ENCODE data around the gene KLKB1. TPM values are rescaled to one million over a fixed set of nuclear protein-coding genes. Genes with fewer than 3 reads are reported as not detected.

Gene KLKB1
- total and polyA plus RNA-seq, 3 experiments from 2014 or later: 0.20 to 0.22 TPM; not detected in 1

DNA sequence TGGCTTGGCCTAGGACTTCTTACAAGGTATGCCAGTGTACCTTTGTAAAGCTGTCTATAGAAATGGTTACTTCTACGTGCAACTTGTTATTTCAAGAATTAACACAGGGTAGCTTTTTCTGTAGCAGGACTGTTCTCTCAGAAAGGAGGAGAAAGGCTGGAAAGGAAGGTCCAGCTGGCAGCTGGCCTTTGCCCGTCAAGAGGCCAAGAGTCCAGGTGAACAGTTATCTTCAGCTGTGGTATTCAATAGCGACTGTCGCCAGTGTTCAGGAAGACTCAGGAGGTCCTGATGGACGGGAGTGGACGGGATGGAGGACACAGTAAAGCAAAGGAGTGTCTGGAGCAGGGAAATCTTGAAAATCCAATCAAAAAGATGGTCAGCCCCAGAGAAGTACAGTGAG lies 31.2 kb upstream of the KLKB1 start:
- H3K27ac ChIP-seq (ENCODE audit: low read depth, low read length): no peak overlapping the region
- no peak for DNase-seq
- no peaks in the 10 kb centered on the region for H3K27me3 ChIP-seq (ENCODE audit: insufficient read depth, low read length, poor library complexity, severe bottlenecking)
- Mint-ChIP-seq H3K9me3 (no peaks in the 10 kb centered on the region), H3K4me1 (peaks cover 39 to 47% (median 47%) of the 10 kb centered on the region in 3 donors), H3K4me3 (peak overlapping the region in 1 of 7 donors; percentile 12), H3K27me3 (no peaks in the 10 kb centered on the region), H3K36me3 (peaks cover 0 to 46% (median 11%) of the 10 kb centered on the region in 3 donors), H3K27ac (peak overlapping the region in 2 of 8 donors; percentile 6 to 26)
- CTCF ChIA-PET: interaction anchor here (1.2 kb wide), 1 partner anchor 128 kb away, joined by 4 read pairs; no protein-coding TSS in a partner anchor
- H3K4me1 ChIP-seq (ENCODE audit: insufficient read depth, low read length): peaks cover 13% of the 10 kb centered on the region
- no peak overlapping the region for H3K4me3 ChIP-seq (ENCODE audit: low read length)
- no peaks in the 10 kb centered on the region for H3K36me3 ChIP-seq (ENCODE audit: insufficient read depth, low read length)
- no peaks in the 10 kb centered on the region for H3K9me3 ChIP-seq (ENCODE audit: low read length)
- POLR2A ChIA-PET: no interaction called here

DNA sequence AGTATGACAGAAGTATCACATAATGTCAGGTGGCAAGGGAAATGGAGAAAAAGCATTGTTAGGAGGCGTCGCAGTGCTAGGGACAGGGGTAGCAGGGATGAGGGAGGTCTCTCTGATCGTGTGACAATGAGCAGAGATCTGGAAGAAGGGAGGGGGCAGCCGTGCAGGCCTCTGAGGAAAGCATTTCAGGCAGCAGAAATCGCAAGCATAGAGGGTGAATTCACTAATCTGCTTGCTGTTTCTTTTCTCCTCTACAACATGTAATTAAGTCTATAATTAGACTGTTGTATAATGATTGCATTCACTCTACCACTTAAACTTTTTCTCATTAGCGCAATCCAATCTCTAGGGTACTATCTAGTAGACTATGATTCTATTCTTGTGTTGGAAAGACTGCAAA lies 26.8 kb upstream of the KLKB1 start:
- CTCF ChIA-PET: no interaction called here

DNA sequence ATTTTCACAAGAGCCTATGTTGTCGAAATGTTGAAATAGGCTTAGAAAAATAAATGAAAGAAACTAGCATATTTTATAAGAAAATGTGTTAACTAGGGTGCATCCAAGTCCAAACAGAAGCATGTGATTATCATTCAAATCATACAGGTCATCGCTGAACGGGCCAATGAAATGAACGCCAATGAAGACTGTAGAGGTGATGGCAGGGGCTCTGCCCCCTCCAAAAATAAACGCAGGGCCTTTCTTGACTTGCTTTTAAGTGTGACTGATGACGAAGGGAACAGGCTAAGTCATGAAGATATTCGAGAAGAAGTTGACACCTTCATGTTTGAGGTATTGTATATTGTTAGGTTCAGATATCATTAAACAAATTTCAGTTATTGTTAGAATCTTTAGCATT lies 26.3 kb upstream of the KLKB1 start:
- Histone ChIP-seq H3K27ac (ENCODE audit: low read depth, low read length) (no peak overlapping the region), H3K9me3 (ENCODE audit: low read length) (no peaks in the 10 kb centered on the region), H3K4me3 (ENCODE audit: low read length) (no peak overlapping the region), H3K4me1 (ENCODE audit: insufficient read depth, low read length) (peaks cover 6% of the 10 kb centered on the region), H3K27me3 (ENCODE audit: insufficient read depth, low read length, poor library complexity, severe bottlenecking) (no peaks in the 10 kb centered on the region), H3K36me3 (ENCODE audit: insufficient read depth, low read length) (no peaks in the 10 kb centered on the region)
- DNase-seq: no peak
- peaks cover 0 to 20% (median 3%) of the 10 kb centered on the region in 3 donors for H3K36me3 Mint-ChIP-seq
- peaks cover 23 to 35% (median 32%) of the 10 kb centered on the region in 3 donors for H3K4me1 Mint-ChIP-seq
- ChIA-PET CTCF (interaction anchor here (1.1 to 1.6 kb wide), 4 partner anchors 9 to 141 kb away, joined by 3 to 5 read pairs (median 4); partner anchors contain the start of genes CYP4V2 and TLR3), POLR2A (no interaction called here)
- no peaks in the 10 kb centered on the region for H3K27me3 Mint-ChIP-seq
- peak overlapping the region in 2 of 8 donors; percentile 26 to 72 for H3K27ac Mint-ChIP-seq
- no peaks in the 10 kb centered on the region for H3K9me3 Mint-ChIP-seq
- H3K4me3 Mint-ChIP-seq: no peak overlapping the region

More for the DNA sequence above, 26.8 kb upstream of the KLKB1 start:
- DNase-seq: no peak
- POLR2A ChIA-PET: no interaction called here
- peaks cover 27 to 40% (median 37%) of the 10 kb centered on the region in 3 donors for H3K4me1 Mint-ChIP-seq
- H3K27ac Mint-ChIP-seq: no peak overlapping the region
- no peaks in the 10 kb centered on the region for H3K27me3 ChIP-seq (ENCODE audit: insufficient read depth, low read length, poor library complexity, severe bottlenecking)
- no peak overlapping the region for H3K27ac ChIP-seq (ENCODE audit: low read depth, low read length)
- H3K36me3 Mint-ChIP-seq: peaks cover 0 to 25% (median 7%) of the 10 kb centered on the region in 3 donors
- no peaks in the 10 kb centered on the region for H3K9me3 ChIP-seq (ENCODE audit: low read length)
- no peak overlapping the region for H3K4me3 ChIP-seq (ENCODE audit: low read length)
- H3K27me3 Mint-ChIP-seq: no peaks in the 10 kb centered on the region
- H3K9me3 Mint-ChIP-seq: no peaks in the 10 kb centered on the region
- H3K4me1 ChIP-seq (ENCODE audit: insufficient read depth, low read length): peaks cover 6% of the 10 kb centered on the region
- H3K36me3 ChIP-seq (ENCODE audit: insufficient read depth, low read length): no peaks in the 10 kb centered on the region
- H3K4me3 Mint-ChIP-seq: no peak overlapping the region

DNA sequence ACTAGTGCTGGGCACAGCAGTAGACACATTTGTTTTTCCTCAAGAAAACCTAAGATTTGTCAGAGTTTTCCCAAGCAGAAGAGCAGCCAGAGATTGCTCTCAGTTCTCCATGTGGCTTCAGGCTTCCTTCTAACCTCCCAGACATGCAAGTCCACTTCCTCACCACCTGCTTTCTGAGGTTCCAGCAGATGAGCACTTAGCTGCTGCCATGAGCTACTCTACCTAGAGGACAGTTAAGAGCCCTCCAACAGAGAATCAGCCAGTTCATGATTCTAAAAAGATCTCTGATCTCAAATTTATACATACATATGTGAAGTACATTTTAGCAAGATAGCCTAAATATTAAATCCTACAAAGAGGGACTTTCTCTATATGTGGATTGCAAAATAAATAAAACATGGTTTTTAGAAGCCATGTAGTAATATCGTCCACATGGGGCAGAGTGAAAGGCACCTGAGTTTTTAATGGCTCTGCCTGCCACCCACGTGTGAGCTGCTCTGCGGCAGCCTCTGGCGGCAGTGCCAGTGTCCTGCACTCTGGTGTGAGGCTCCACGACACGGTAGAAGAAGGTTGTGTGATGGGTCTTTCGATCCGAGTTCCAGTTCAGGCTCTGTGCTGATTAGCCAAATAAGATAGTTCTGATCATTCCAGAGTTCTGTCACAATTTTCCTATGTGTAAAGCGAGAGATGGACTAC lies 25.6 kb upstream of the KLKB1 start:
- peaks cover 6% of the 10 kb centered on the region for H3K4me1 ChIP-seq (ENCODE audit: insufficient read depth, low read length)
- Mint-ChIP-seq H3K36me3 (peaks cover 0 to 19% (median 1%) of the 10 kb centered on the region in 3 donors), H3K4me1 (peaks cover 19 to 32% (median 28%) of the 10 kb centered on the region in 3 donors), H3K27ac (peak overlapping the region; percentile 13 to 90 (median 70)), H3K9me3 (no peaks in the 10 kb centered on the region), H3K4me3 (peak overlapping the region in 4 of 7 donors; percentile 28 to 47 (median 34)), H3K27me3 (no peaks in the 10 kb centered on the region)
- H3K27me3 ChIP-seq (ENCODE audit: insufficient read depth, low read length, poor library complexity, severe bottlenecking): no peaks in the 10 kb centered on the region
- ChIA-PET POLR2A (no interaction called here), CTCF (interaction anchor here (1.1 to 1.6 kb wide), 4 partner anchors 10 to 142 kb away, joined by 3 to 5 read pairs (median 4); partner anchors contain the start of genes CYP4V2 and TLR3)
- no peak overlapping the region for H3K27ac ChIP-seq (ENCODE audit: low read depth, low read length)
- no peak overlapping the region for H3K4me3 ChIP-seq (ENCODE audit: low read length)
- no peaks in the 10 kb centered on the region for H3K36me3 ChIP-seq (ENCODE audit: insufficient read depth, low read length)
- DNase-seq: peak; percentile 31 to 70 (median 48)
- no peaks in the 10 kb centered on the region for H3K9me3 ChIP-seq (ENCODE audit: low read length)

GRCh38 chr4:186202490-186203140 lies 24.7 kb upstream of the KLKB1 start:
- H3K36me3 ChIP-seq (ENCODE audit: insufficient read depth, low read length): no peaks in the 10 kb centered on the region
- H3K27ac ChIP-seq (ENCODE audit: low read depth, low read length): no peak overlapping the region
- no peak overlapping the region for H3K4me3 ChIP-seq (ENCODE audit: low read length)
- peaks cover 6% of the 10 kb centered on the region for H3K4me1 ChIP-seq (ENCODE audit: insufficient read depth, low read length)
- ChIA-PET CTCF (interaction anchor here (1.5 to 1.6 kb wide), 3 partner anchors 11 to 134 kb away, joined by 3 to 5 read pairs (median 5); partner anchors contain the start of genes CYP4V2 and TLR3), POLR2A (interaction anchor here (1.2 kb wide), 1 partner anchor 11 kb away, joined by 3 read pairs; the partner anchor contains the start of gene CYP4V2)
- no peak for DNase-seq
- no peaks in the 10 kb centered on the region for H3K27me3 ChIP-seq (ENCODE audit: insufficient read depth, low read length, poor library complexity, severe bottlenecking)
- Mint-ChIP-seq H3K9me3 (no peaks in the 10 kb centered on the region), H3K4me1 (peaks cover 14 to 26% (median 20%) of the 10 kb centered on the region in 3 donors), H3K27me3 (no peaks in the 10 kb centered on the region), H3K4me3 (no peak overlapping the region), H3K36me3 (peaks cover 0 to 11% (median 0%) of the 10 kb centered on the region in 3 donors), H3K27ac (peak overlapping the region in 4 of 8 donors; percentile 13 to 80 (median 75))
- H3K9me3 ChIP-seq (ENCODE audit: low read length): no peaks in the 10 kb centered on the region

DNA sequence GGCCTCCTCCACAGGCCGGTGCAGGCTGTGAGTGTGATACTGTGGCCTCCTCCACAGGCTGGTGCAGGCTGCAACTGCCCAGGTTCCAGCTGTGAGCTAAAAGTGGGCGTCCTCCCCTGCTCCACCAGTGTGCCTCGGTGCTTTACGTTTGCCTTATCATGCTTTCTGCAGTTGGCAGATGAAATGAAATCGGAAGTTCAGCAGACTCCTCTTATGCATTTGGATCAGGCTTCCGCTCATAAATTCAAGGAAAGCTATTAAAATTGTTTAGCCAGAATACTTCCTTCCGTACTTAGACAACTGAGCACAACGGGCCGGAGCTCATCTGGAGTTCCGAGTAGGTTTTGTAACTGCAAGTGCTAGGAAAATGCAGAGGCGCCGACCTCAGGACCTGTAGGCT lies 23.9 kb upstream of the KLKB1 start:
- peak in 2 of 5 donors; percentile 3 to 29 for DNase-seq
- Histone ChIP-seq H3K4me3 (ENCODE audit: low read length) (no peak overlapping the region), H3K9me3 (ENCODE audit: low read length) (no peaks in the 10 kb centered on the region), H3K4me1 (ENCODE audit: insufficient read depth, low read length) (peaks cover 6% of the 10 kb centered on the region), H3K36me3 (ENCODE audit: insufficient read depth, low read length) (no peaks in the 10 kb centered on the region), H3K27me3 (ENCODE audit: insufficient read depth, low read length, poor library complexity, severe bottlenecking) (no peaks in the 10 kb centered on the region), H3K27ac (ENCODE audit: low read depth, low read length) (no peak overlapping the region)
- peak overlapping the region in 4 of 7 donors; percentile 14 to 80 (median 40) for H3K4me3 Mint-ChIP-seq
- peak overlapping the region in 6 of 8 donors; percentile 3 to 81 (median 45) for H3K27ac Mint-ChIP-seq
- POLR2A ChIA-PET: interaction anchor here (1.2 kb wide), 1 partner anchor 12 kb away, joined by 3 read pairs; the partner anchor contains the start of gene CYP4V2
- CTCF ChIA-PET: interaction anchor here (1.1 kb wide), 1 partner anchor 12 kb away, joined by 4 read pairs; the partner anchor contains the start of gene CYP4V2
- H3K27me3 Mint-ChIP-seq: no peaks in the 10 kb centered on the region
- no peaks in the 10 kb centered on the region for H3K9me3 Mint-ChIP-seq
- H3K36me3 Mint-ChIP-seq: peaks cover 0 to 7% (median 0%) of the 10 kb centered on the region in 3 donors
- peaks cover 11 to 22% (median 20%) of the 10 kb centered on the region in 3 donors for H3K4me1 Mint-ChIP-seq

- ChIA-PET CTCF (interaction anchor here (1.1 kb wide), 1 partner anchor 13 kb away, joined by 4 read pairs; the partner anchor contains the start of gene CYP4V2), POLR2A (interaction anchor here (1.2 kb wide), 1 partner anchor 12 kb away, joined by 3 read pairs; the partner anchor contains the start of gene CYP4V2)
- Mint-ChIP-seq H3K36me3 (peaks cover 5 to 14% (median 7%) of the 10 kb centered on the region in 3 donors), H3K27ac (peak overlapping the region in 7 of 8 donors; percentile 3 to 94 (median 69)), H3K9me3 (no peaks in the 10 kb centered on the region), H3K27me3 (no peaks in the 10 kb centered on the region), H3K4me3 (peak overlapping the region; percentile 34 to 85 (median 67)), H3K4me1 (peaks cover 11 to 22% (median 20%) of the 10 kb centered on the region in 3 donors)
- no peaks in the 10 kb centered on the region for H3K9me3 ChIP-seq (ENCODE audit: low read length)
- H3K27me3 ChIP-seq (ENCODE audit: insufficient read depth, low read length, poor library complexity, severe bottlenecking): no peaks in the 10 kb centered on the region
- peaks cover 3% of the 10 kb centered on the region for H3K36me3 ChIP-seq (ENCODE audit: insufficient read depth, low read length)
- peaks cover 6% of the 10 kb centered on the region for H3K4me1 ChIP-seq (ENCODE audit: insufficient read depth, low read length)
- peak in 3 of 5 donors; percentile 67 to 80 (median 79) for DNase-seq
- H3K4me3 ChIP-seq (ENCODE audit: low read length): peak overlapping the region; percentile 25
- no peak overlapping the region for H3K27ac ChIP-seq (ENCODE audit: low read depth, low read length)
These were observed 23.2 kb upstream of the KLKB1 start for GRCh38 chr4:186204103-186204559.

Data from CD8-positive, alpha-beta memory T cell (primary cell).